Panc1 (cell line): ENCODE results near the gene BCO1. TPM values are rescaled to one million over a fixed set of nuclear protein-coding genes. Genes with fewer than 3 reads are reported as not detected.

Experiments used
- ATAC-seq: fragments of 200-7000 bp; cut with Tn5 transposase; 2 replicates; pipeline ENCODE4 v1.9.1; 2020; ENCODE audit warnings: mild to moderate bottlenecking, moderate library complexity
- BruUV-seq: library from RNA; stranded (reverse); fragments of 400-500 nt; replicated peaks from 2 replicates; lab custom pipeline; 2021; lab: Mats Ljungman, UMichigan
- CTCF ChIA-PET: fragments of 300-600 bp; sonication (Branson Sonifier 250); formaldehyde crosslinking; loops from one replicate; lab custom pipeline; 2022; ENCODE audit warnings: antibody characterized with exemption; lab: Charles Lee
- POLR2A ChIA-PET: fragments of 300-600 bp; sonication (Branson Sonifier 250); formaldehyde crosslinking; loops from one replicate; lab custom pipeline; 2022; ENCODE audit warnings: antibody characterized with exemption; lab: Charles Lee
- DNase-seq: peaks from one replicate; pipeline ENCODE4 v3.0.0-alpha.2; 2010; ENCODE audit warnings: low read depth, low spot score
- H3K27ac ChIP-seq: 2 replicates; pipeline ENCODE4 v1.5.1; 2011; ENCODE audit warnings: mild to moderate bottlenecking, low read length, inconsistent platforms
- H3K27me3 ChIP-seq: fragments of 200-500 bp; sonication (Bioruptor generic); 2 replicates; pipeline ENCODE4 v1.6.0; 2014; ENCODE audit warnings: low read length, inconsistent platforms; ENCODE audit not compliant: control insufficient read depth, insufficient read depth
- H3K36me3 ChIP-seq: fragments of 200-500 bp; sonication (Bioruptor generic); 2 replicates; pipeline ENCODE4 v1.5.1; 2014; ENCODE audit warnings: inconsistent platforms, mild to moderate bottlenecking, low read length, moderate library complexity; ENCODE audit not compliant: control insufficient read depth, insufficient read depth
- H3K4me1 ChIP-seq: 2 replicates; pipeline ENCODE4 v1.5.1; 2011; ENCODE audit warnings: inconsistent platforms, mild to moderate bottlenecking, low read length, moderate library complexity; ENCODE audit not compliant: control insufficient read depth, insufficient read depth
- H3K4me3 ChIP-seq, 2 experiments: 2 replicates each; pipeline ENCODE4 v1.5.1; 2011 to 2012; ENCODE audit warnings: low read depth in 2 of 2, low read length in 2 of 2, mild to moderate bottlenecking in 2 of 2, inconsistent platforms in 1 of 2, moderate library complexity in 1 of 2
- H3K9me3 ChIP-seq: fragments of 200-500 bp; sonication (Bioruptor generic); 2 replicates; pipeline ENCODE4 v1.5.1; 2014; ENCODE audit warnings: low read depth, mild to moderate bottlenecking, inconsistent platforms, low read length, moderate library complexity; ENCODE audit not compliant: control insufficient read depth, insufficient read depth
- POLR2AphosphoS5 ChIP-seq: IDR thresholded peaks from 2 replicates; pipeline ENCODE4 v1.6.1; 2012; ENCODE audit warnings: mild to moderate bottlenecking, low read depth, low read length, moderate library complexity
- REST ChIP-seq, 2 experiments: IDR thresholded peaks; 2 replicates each; pipeline ENCODE4 v1.6.1; 2011 to 2012; ENCODE audit warnings: low read depth in 2 of 2, control low read depth in 1 of 2, low read length in 1 of 2, mild to moderate bottlenecking in 1 of 2, moderate library complexity in 1 of 2; ENCODE audit not compliant: insufficient read depth in 1 of 2
- SIN3A ChIP-seq: IDR thresholded peaks from 2 replicates; pipeline ENCODE4 v1.6.1; 2012; ENCODE audit warnings: low read depth, mild to moderate bottlenecking, low read length, moderate library complexity, borderline replicate concordance; ENCODE audit not compliant: insufficient read depth
- TCF7L2 ChIP-seq: IDR thresholded peaks from 2 replicates; pipeline ENCODE4 v1.6.1; 2011; ENCODE audit warnings: mild to moderate bottlenecking, low read depth, low read length, inconsistent platforms
- in situ Hi-C: cut with HindIII; loops from 2 replicates; pipeline ENCODE4 v1.10.0; 2016; ENCODE audit warnings: low sequenced_read_pairs, low pct_unique_long_range_greater_than_20kb
- intact Hi-C: fragments of 100-400 bp; cut with micrococcal nuclease; formaldehyde crosslinking; loops from one replicate; pipeline ENCODE4 v1.10.0; 2022; ENCODE audit not compliant: unreplicated experiment
- total RNA-seq: library from RNA; stranded (reverse); gene quantifications from one replicate; pipeline ENCODE4 v1.2.1, GENCODE V29; 2021; ENCODE audit not compliant: unreplicated experiment
- TF ChIP-seq, protein P1 (sequence below): fragments of 450-650 bp; IDR thresholded peaks from 2 replicates; pipeline ENCODE4 v1.5.1; 2017; ENCODE audit warnings: mild to moderate bottlenecking

The BCO1 gene
- total RNA-seq, 1 experiment from 2014 or later = not detected

DNA sequence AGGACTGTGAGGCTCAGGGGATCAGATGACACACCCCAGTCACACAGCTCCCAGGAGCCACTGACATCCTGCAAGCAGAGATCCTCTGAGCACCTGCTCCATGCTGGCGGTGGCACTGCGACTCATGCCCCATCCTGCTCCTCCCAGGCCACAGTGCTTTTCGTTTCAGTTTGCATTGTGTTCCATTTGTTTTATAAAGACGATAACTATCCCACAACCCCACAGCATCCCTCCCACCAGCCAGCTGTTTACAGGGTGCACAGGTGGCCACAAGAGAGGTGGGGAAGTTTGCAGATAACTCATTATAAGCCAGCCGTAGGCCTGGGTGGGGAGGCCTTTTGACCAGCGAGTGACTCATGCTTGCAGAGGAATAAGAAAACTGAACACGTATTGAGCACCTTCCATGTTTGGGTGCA, 28.2 kb downstream of the BCO1 start:
- H3K9me3 ChIP-seq = no peaks in the 10 kb centered on the region
- H3K27me3 ChIP-seq = no peaks in the 10 kb centered on the region
- no TSS peak for BruUV-seq
- H3K36me3 ChIP-seq = no peaks in the 10 kb centered on the region
- DNase-seq = no peak
- in situ Hi-C loops = no loop called here
- ATAC-seq = no peak
- no peak overlapping the region for H3K4me3 ChIP-seq
- intact Hi-C loops = no loop called here
- no peak overlapping the region for H3K27ac ChIP-seq
- ChIA-PET POLR2A (no interaction called here), CTCF (no interaction called here)
- no peaks in the 10 kb centered on the region for H3K4me1 ChIP-seq
- TF ChIP-seq REST (IDR thresholded peaks at IDR 0.05; ENCODE audit: insufficient read depth in 1 of 2, low read depth in 2 of 2, low read length in 1 of 2) (no peak), SIN3A (no peak), POLR2AphosphoS5 (no peak), TCF7L2 (no peak)
- TF ChIP-seq, protein P1, sequence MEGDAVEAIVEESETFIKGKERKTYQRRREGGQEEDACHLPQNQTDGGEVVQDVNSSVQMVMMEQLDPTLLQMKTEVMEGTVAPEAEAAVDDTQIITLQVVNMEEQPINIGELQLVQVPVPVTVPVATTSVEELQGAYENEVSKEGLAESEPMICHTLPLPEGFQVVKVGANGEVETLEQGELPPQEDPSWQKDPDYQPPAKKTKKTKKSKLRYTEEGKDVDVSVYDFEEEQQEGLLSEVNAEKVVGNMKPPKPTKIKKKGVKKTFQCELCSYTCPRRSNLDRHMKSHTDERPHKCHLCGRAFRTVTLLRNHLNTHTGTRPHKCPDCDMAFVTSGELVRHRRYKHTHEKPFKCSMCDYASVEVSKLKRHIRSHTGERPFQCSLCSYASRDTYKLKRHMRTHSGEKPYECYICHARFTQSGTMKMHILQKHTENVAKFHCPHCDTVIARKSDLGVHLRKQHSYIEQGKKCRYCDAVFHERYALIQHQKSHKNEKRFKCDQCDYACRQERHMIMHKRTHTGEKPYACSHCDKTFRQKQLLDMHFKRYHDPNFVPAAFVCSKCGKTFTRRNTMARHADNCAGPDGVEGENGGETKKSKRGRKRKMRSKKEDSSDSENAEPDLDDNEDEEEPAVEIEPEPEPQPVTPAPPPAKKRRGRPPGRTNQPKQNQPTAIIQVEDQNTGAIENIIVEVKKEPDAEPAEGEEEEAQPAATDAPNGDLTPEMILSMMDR = no peak

DNA sequence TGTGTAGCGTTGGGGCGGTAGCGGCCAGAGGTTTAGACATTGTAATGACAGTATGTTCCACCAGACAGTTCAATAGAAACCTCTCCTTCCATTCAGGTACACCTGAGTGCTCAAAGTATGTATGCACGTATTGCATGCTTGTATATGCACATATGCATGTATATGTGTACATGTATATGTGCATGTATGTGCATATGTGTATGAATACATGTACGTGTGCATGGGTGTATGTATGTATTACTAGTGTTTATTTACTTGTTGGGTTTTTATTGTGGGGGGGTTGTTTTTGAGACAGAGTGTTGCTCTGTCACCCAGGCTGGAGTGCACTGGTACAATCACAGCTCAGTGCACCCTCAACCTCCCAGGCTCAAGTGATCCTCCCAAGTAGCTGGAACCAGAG, 30.0 kb downstream of the BCO1 start:
- Histone ChIP-seq H3K4me3 (no peak overlapping the region), H3K36me3 (no peaks in the 10 kb centered on the region), H3K4me1 (no peaks in the 10 kb centered on the region), H3K9me3 (no peaks in the 10 kb centered on the region), H3K27me3 (no peaks in the 10 kb centered on the region), H3K27ac (no peak overlapping the region)
- intact Hi-C loops = no loop called here
- CTCF ChIA-PET = no interaction called here
- DNase-seq (no peak), ATAC-seq (no peak)
- TF ChIP-seq TCF7L2 (no peak), REST (IDR thresholded peaks at IDR 0.05; ENCODE audit: insufficient read depth in 1 of 2, low read depth in 2 of 2, low read length in 1 of 2) (no peak), POLR2AphosphoS5 (no peak), SIN3A (no peak)
- TF ChIP-seq, protein P1 = no peak
- in situ Hi-C loops = no loop called here
- no TSS peak for BruUV-seq
- POLR2A ChIA-PET = no interaction called here
